Measurements from ENCODE around the gene MDN1. TPM values are rescaled to one million over a fixed set of nuclear protein-coding genes. Genes with fewer than 3 reads are reported as not detected.

MDN1 gene
- total and polyA plus RNA-seq, 2 of the 13 experiments (the other 11 are each of a cell fraction or from before 2014, with no cell fraction given), result 18.8 to 52.9 TPM

DNA sequence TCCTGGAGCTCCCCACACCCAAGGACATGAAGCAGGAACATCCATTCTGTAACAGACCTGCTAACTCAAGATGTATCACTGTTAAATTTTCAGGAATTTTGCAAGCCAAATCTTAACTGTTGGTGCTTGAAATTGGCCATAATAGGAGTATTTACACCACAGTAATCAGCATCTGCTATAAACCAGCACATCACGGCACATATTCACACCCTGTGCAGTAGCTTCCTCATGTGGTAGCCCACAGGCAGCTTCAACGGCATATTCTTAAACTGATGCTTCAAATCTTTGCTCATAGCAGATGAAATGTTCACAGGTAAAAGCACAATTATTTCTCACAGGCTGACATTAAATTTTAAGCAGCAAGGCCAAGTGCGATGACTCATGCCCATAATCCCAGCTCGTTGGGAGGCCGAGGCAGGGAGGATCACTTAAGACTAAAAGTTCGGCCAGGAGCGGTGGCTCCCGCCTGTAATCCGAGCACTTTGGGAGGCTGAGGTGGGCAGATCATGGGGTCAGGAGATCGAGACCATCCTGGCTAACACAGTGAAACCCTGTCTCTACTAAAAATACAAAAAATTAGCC, 137.5 kb downstream of the MDN1 start:
- no peaks in the 10 kb centered on the region for H4K20me1 ChIP-seq (ENCODE audit: insufficient read depth, low read length)
- no peak overlapping the region for H2AFZ ChIP-seq (ENCODE audit: low read length)
- no peak overlapping the region for H3K27ac ChIP-seq (ENCODE audit: extremely low read length, insufficient read depth, low read length)
- H3K27me3 ChIP-seq (ENCODE audit: control insufficient read depth in 1 of 2, insufficient read depth in 2 of 2, low read length in 2 of 2), result no peaks in the 10 kb centered on the region
- H3K4me3 ChIP-seq (replicated peaks in 1 of 3; ENCODE audit: insufficient read depth in 1 of 3, low read depth in 2 of 3, low read length in 3 of 3), result no peak overlapping the region
- in situ Hi-C loops (cut with HindIII; ENCODE audit: extremely low pct_ligation_motif_present, low pct_unique_long_range_greater_than_20kb) (no loop called here), intact Hi-C loops (cut with micrococcal nuclease; ENCODE audit: unreplicated experiment) (no loop called here)
- no peak overlapping the region for H3K4me2 ChIP-seq (ENCODE audit: low read depth, low read length)
- TF ChIP-seq REPIN1 (CRISPR knock-in tag; IDR thresholded peaks at IDR 0.05; ENCODE audit: borderline replicate concordance, low read depth) (no peak), NFYC (CRISPR knock-in tag; IDR thresholded peaks at IDR 0.05) (no peak)
- TF ChIP-seq, protein P1, sequence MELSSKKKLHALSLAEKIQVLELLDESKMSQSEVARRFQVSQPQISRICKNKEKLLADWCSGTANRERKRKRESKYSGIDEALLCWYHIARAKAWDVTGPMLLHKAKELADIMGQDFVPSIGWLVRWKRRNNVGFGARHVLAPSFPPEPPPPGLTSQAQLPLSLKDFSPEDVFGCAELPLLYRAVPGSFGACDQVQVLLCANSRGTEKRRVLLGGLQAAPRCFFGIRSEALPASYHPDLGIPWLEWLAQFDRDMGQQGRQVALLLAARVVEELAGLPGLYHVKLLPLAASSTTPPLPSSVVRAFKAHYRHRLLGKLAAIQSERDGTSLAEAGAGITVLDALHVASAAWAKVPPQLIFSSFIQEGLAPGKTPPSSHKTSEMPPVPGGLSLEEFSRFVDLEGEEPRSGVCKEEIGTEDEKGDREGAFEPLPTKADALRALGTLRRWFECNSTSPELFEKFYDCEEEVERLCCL (CRISPR knock-in tag; IDR thresholded peaks at IDR 0.05; ENCODE audit: borderline replicate concordance), result no peak
- TF ChIP-seq, protein P2, sequence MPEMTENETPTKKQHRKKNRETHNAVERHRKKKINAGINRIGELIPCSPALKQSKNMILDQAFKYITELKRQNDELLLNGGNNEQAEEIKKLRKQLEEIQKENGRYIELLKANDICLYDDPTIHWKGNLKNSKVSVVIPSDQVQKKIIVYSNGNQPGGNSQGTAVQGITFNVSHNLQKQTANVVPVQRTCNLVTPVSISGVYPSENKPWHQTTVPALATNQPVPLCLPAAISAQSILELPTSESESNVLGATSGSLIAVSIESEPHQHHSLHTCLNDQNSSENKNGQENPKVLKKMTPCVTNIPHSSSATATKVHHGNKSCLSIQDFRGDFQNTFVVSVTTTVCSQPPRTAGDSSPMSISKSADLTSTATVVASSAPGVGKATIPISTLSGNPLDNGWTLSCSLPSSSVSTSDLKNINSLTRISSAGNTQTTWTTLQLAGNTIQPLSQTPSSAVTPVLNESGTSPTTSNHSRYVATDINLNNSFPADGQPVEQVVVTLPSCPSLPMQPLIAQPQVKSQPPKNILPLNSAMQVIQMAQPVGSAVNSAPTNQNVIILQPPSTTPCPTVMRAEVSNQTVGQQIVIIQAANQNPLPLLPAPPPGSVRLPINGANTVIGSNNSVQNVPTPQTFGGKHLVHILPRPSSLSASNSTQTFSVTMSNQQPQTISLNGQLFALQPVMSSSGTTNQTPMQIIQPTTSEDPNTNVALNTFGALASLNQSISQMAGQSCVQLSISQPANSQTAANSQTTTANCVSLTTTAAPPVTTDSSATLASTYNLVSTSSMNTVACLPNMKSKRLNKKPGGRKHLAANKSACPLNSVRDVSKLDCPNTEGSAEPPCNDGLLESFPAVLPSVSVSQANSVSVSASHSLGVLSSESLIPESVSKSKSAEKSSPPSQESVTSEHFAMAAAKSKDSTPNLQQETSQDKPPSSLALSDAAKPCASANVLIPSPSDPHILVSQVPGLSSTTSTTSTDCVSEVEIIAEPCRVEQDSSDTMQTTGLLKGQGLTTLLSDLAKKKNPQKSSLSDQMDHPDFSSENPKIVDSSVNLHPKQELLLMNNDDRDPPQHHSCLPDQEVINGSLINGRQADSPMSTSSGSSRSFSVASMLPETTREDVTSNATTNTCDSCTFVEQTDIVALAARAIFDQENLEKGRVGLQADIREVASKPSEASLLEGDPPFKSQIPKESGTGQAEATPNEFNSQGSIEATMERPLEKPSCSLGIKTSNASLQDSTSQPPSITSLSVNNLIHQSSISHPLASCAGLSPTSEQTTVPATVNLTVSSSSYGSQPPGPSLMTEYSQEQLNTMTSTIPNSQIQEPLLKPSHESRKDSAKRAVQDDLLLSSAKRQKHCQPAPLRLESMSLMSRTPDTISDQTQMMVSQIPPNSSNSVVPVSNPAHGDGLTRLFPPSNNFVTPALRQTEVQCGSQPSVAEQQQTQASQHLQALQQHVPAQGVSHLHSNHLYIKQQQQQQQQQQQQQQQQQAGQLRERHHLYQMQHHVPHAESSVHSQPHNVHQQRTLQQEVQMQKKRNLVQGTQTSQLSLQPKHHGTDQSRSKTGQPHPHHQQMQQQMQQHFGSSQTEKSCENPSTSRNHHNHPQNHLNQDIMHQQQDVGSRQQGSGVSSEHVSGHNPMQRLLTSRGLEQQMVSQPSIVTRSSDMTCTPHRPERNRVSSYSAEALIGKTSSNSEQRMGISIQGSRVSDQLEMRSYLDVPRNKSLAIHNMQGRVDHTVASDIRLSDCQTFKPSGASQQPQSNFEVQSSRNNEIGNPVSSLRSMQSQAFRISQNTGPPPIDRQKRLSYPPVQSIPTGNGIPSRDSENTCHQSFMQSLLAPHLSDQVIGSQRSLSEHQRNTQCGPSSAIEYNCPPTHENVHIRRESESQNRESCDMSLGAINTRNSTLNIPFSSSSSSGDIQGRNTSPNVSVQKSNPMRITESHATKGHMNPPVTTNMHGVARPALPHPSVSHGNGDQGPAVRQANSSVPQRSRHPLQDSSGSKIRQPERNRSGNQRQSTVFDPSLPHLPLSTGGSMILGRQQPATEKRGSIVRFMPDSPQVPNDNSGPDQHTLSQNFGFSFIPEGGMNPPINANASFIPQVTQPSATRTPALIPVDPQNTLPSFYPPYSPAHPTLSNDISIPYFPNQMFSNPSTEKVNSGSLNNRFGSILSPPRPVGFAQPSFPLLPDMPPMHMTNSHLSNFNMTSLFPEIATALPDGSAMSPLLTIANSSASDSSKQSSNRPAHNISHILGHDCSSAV (CRISPR knock-in tag; IDR thresholded peaks at IDR 0.05; ENCODE audit: borderline replicate concordance), result no peak
- TF ChIP-seq, protein P3, sequence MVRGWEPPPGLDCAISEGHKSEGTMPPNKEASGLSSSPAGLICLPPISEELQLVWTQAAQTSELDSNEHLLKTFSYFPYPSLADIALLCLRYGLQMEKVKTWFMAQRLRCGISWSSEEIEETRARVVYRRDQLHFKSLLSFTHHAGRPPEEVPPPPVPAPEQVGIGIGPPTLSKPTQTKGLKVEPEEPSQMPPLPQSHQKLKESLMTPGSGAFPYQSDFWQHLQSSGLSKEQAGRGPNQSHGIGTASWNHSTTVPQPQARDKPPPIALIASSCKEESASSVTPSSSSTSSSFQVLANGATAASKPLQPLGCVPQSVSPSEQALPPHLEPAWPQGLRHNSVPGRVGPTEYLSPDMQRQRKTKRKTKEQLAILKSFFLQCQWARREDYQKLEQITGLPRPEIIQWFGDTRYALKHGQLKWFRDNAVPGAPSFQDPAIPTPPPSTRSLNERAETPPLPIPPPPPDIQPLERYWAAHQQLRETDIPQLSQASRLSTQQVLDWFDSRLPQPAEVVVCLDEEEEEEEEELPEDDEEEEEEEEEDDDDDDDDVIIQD (CRISPR knock-in tag; IDR thresholded peaks at IDR 0.05; ENCODE audit: low read depth), result no peak
- H3K4me1 ChIP-seq (ENCODE audit: insufficient read depth, low read length), result no peaks in the 10 kb centered on the region
- H3K9ac ChIP-seq (ENCODE audit: insufficient read depth, low read depth, low read length), result no peak overlapping the region
- peaks cover 47 to 83% of the 10 kb centered on the region in 2 experiments for H3K36me3 ChIP-seq (replicated peaks in 1 of 2; ENCODE audit: control insufficient read depth in 1 of 2, insufficient read depth in 2 of 2, low read length in 2 of 2)
- no peaks in the 10 kb centered on the region for H3K79me2 ChIP-seq (ENCODE audit: insufficient read depth, low read length)
- ChIA-PET POLR2A (interaction anchor here (0.7 kb wide), 1 partner anchor 35 kb away, joined by 4 read pairs; no protein-coding TSS in a partner anchor), CTCF (ENCODE audit: low intra/inter-chr PET ratio, low total read pairs) (no interaction called here)
- FAIRE-seq, result no peak
- no peak for DNase-seq (ENCODE audit: low spot score)
- BruUV-seq (replicated peaks), result no TSS peak
- H3K9me3 ChIP-seq (ENCODE audit: low read length), result no peaks in the 10 kb centered on the region
- WGBS (ENCODE audit: low lambda C conversion rate), result 100% methylated on average over 10 of the region's 10 CpGs
- ATAC-seq, result no peak

Measured in HepG2 (cell line).